Panc1 (cell line): ENCODE data around the gene KRTAP5-11. TPM values are rescaled to one million over a fixed set of nuclear protein-coding genes. Genes with fewer than 3 reads are reported as not detected.
"Not testable (repeated sequence)": the region's sequence is repeated elsewhere in the genome, so short reads cannot be mapped to it uniquely, and the experiment has no call there.

Experiments used
- ATAC-seq: fragments of 200-7000 bp; cut with Tn5 transposase; 2 replicates; pipeline ENCODE4 v1.9.1; 2020; ENCODE audit warnings: mild to moderate bottlenecking, moderate library complexity
- BruUV-seq: library from RNA; stranded (reverse); fragments of 400-500 nt; replicated peaks from 2 replicates; lab custom pipeline; 2021; lab: Mats Ljungman, UMichigan
- CTCF ChIA-PET: fragments of 300-600 bp; sonication (Branson Sonifier 250); formaldehyde crosslinking; loops from one replicate; lab custom pipeline; 2022; ENCODE audit warnings: antibody characterized with exemption; lab: Charles Lee
- POLR2A ChIA-PET: fragments of 300-600 bp; sonication (Branson Sonifier 250); formaldehyde crosslinking; loops from one replicate; lab custom pipeline; 2022; ENCODE audit warnings: antibody characterized with exemption; lab: Charles Lee
- DNase-seq: peaks from one replicate; pipeline ENCODE4 v3.0.0-alpha.2; 2010; ENCODE audit warnings: low read depth, low spot score
- H3K27ac ChIP-seq: 2 replicates; pipeline ENCODE4 v1.5.1; 2011; ENCODE audit warnings: mild to moderate bottlenecking, low read length, inconsistent platforms
- H3K27me3 ChIP-seq: fragments of 200-500 bp; sonication (Bioruptor generic); 2 replicates; pipeline ENCODE4 v1.6.0; 2014; ENCODE audit warnings: low read length, inconsistent platforms; ENCODE audit not compliant: control insufficient read depth, insufficient read depth
- H3K36me3 ChIP-seq: fragments of 200-500 bp; sonication (Bioruptor generic); 2 replicates; pipeline ENCODE4 v1.5.1; 2014; ENCODE audit warnings: inconsistent platforms, mild to moderate bottlenecking, low read length, moderate library complexity; ENCODE audit not compliant: control insufficient read depth, insufficient read depth
- H3K4me1 ChIP-seq: 2 replicates; pipeline ENCODE4 v1.5.1; 2011; ENCODE audit warnings: inconsistent platforms, mild to moderate bottlenecking, low read length, moderate library complexity; ENCODE audit not compliant: control insufficient read depth, insufficient read depth
- H3K4me3 ChIP-seq, 2 experiments: 2 replicates each; pipeline ENCODE4 v1.5.1; 2011 to 2012; ENCODE audit warnings: low read depth in 2 of 2, low read length in 2 of 2, mild to moderate bottlenecking in 2 of 2, inconsistent platforms in 1 of 2, moderate library complexity in 1 of 2
- H3K9me3 ChIP-seq: fragments of 200-500 bp; sonication (Bioruptor generic); 2 replicates; pipeline ENCODE4 v1.5.1; 2014; ENCODE audit warnings: low read depth, mild to moderate bottlenecking, inconsistent platforms, low read length, moderate library complexity; ENCODE audit not compliant: control insufficient read depth, insufficient read depth
- CTCF ChIP-seq: fragments of 450-650 bp; IDR thresholded peaks from 2 replicates; pipeline ENCODE4 v1.5.1; 2017; ENCODE audit warnings: mild to moderate bottlenecking
- in situ Hi-C: cut with HindIII; loops from 2 replicates; pipeline ENCODE4 v1.10.0; 2016; ENCODE audit warnings: low sequenced_read_pairs, low pct_unique_long_range_greater_than_20kb
- intact Hi-C: fragments of 100-400 bp; cut with micrococcal nuclease; formaldehyde crosslinking; loops from one replicate; pipeline ENCODE4 v1.10.0; 2022; ENCODE audit not compliant: unreplicated experiment
- total RNA-seq: library from RNA; stranded (reverse); gene quantifications from one replicate; pipeline ENCODE4 v1.2.1, GENCODE V29; 2021; ENCODE audit not compliant: unreplicated experiment

The KRTAP5-11 gene
- total RNA-seq, 1 experiment from 2014 or later, result not detected

DNA sequence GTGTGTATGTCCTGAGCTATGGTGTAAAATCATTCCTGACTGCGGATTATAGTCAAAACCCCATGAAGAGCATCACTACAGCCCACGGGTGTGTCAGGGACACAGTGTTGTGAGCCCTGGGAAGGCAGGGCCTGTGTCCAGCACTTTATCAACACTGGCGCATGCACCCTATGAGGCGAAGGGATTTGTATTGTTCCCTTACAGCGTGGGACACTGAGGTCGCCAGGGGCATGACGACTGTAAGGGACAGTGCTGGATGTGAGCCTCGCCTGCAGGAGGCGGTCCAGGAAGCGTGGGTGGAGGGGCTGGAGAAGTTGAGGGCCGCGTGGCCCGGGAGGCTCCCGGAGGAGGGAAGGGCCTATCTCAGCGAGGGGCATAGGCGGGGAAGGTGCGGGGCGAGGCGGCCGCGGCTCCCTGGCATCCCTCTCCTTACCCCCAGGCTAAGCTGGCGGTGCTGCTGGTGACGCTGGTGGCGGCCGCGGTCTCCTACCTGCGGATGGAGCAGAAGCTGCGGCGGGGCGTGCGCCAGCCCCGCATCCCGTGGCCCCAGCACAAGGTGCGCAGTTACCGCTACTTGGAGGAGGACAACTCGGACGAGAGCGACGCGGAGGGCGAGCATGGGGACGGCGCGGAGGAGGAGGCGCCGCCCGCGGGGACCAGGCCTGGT is 24.3 kb upstream of the KRTAP5-11 start:
- BruUV-seq, CTCF ChIA-PET, POLR2A ChIA-PET, in situ Hi-C loops, H3K4me1 ChIP-seq, H3K27me3 ChIP-seq, ATAC-seq, H3K27ac ChIP-seq, intact Hi-C loops, H3K36me3 ChIP-seq, H3K9me3 ChIP-seq, DNase-seq: not testable (repeated sequence)
- H3K4me3 ChIP-seq, result peak overlapping the region in 1 of 2 experiments; percentile 24; a peak in 2 of 4 replicates

GRCh38 chr11:71604798-71605488 is 22.3 kb upstream of the KRTAP5-11 start:
- H3K36me3 ChIP-seq, ATAC-seq, intact Hi-C loops, H3K27me3 ChIP-seq, H3K27ac ChIP-seq, H3K9me3 ChIP-seq, POLR2A ChIA-PET, H3K4me1 ChIP-seq, in situ Hi-C loops, DNase-seq, BruUV-seq, H3K4me3 ChIP-seq, CTCF ChIA-PET: not testable (repeated sequence)
- peak; percentile 81 for TF ChIP-seq CTCF

DNA sequence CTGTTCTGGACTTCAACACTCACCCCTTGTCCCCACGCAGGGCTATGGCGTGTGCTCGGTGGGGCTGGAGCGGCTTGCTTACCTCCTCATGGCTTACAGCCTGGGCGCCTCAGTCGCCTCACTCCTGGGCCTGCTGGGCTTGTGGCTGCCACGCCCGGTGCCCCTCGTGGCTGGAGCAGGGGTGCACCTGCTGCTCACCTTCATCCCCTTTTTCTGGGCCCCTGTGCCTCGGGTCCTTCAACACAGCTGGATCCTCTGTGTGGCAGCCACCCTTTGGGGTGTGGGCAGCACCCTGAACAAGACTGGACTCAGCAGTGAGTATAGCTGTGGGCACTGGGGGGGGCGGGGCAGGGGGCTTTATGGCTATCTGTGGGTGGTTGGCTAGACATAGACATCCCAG is 20.5 kb upstream of the KRTAP5-11 start:
- H3K27ac ChIP-seq, POLR2A ChIA-PET, CTCF ChIA-PET, H3K9me3 ChIP-seq, H3K36me3 ChIP-seq, BruUV-seq, H3K4me1 ChIP-seq, H3K27me3 ChIP-seq, DNase-seq, ATAC-seq, in situ Hi-C loops, intact Hi-C loops, H3K4me3 ChIP-seq: not testable (repeated sequence)

DNA sequence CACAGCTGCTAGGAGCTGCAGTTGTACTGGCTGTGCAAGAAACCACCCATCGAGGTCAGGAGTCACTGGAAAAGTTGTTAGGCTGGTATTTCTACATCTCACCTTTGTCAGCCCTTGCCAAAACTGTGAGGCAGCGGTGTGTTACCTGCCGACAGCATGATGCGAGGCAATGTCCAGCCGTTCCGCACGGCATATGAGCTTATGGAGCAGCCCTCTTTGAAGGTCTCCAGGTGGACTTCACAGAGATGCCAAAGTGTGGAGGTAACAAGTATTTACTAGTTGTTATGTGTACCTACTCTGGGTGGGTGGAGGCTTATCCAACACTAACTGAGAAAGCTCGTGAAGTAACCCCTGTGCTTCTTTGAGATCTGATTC is 6.9 kb upstream of the KRTAP5-11 start:
- H3K4me1 ChIP-seq, H3K4me3 ChIP-seq, in situ Hi-C loops, BruUV-seq, H3K27me3 ChIP-seq, H3K27ac ChIP-seq, H3K9me3 ChIP-seq, H3K36me3 ChIP-seq, ATAC-seq, POLR2A ChIA-PET, intact Hi-C loops, DNase-seq: not testable (repeated sequence)
- CTCF ChIA-PET, result interaction anchor here (0.6 kb wide), 2 partner anchors 104 to 677 kb away, joined by 3 read pairs; no protein-coding TSS in a partner anchor
